ENCODE results near the gene TTLL13.
"Not testable (repeated sequence)": the region's sequence is repeated elsewhere in the genome, so short reads cannot be mapped to it uniquely, and the experiment has no call there.

Gene TTLL13

DNA sequence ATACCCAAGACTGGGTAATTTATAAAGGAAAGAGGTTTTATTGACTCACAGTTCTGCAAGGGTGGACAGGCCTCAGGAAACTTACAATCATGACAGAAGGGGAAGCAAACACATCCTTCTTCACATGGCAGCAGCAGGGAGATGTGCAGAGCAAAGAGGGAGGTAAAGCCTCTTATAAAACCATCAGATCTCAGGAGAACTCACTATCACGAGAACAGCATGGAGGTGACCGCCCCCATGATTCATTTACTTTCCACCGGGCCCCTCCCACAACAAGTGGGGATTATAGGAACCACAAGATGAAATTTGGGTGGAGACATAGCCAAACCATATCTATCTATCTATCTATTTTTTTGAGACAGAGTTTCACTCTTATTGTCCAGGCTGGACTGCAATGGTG is 10.0 kb upstream of the TTLL13 start:
- DNase-seq (ENCODE audit: low read depth): no peak

DNA sequence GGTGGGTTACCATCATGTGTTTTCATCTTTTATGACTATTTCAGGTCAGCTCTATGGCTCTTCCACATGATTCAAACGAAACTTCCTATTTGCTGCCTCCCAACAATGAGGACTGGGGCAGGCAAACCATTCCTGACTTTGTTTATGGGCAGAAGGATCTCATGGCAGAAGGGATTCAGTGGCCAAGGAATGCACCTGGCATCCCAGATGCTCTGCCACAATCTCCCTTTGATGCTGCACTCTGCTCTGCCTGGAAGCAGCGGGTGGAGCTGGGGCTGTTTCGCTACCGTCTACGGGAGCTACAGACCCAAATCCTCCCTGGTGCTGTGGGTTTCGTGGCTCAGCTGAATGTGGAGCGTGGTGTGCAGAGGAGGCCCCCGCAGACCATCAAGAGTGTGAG is 8.5 kb upstream of the TTLL13 start:
- no peak for DNase-seq (ENCODE audit: low read depth)

DNA sequence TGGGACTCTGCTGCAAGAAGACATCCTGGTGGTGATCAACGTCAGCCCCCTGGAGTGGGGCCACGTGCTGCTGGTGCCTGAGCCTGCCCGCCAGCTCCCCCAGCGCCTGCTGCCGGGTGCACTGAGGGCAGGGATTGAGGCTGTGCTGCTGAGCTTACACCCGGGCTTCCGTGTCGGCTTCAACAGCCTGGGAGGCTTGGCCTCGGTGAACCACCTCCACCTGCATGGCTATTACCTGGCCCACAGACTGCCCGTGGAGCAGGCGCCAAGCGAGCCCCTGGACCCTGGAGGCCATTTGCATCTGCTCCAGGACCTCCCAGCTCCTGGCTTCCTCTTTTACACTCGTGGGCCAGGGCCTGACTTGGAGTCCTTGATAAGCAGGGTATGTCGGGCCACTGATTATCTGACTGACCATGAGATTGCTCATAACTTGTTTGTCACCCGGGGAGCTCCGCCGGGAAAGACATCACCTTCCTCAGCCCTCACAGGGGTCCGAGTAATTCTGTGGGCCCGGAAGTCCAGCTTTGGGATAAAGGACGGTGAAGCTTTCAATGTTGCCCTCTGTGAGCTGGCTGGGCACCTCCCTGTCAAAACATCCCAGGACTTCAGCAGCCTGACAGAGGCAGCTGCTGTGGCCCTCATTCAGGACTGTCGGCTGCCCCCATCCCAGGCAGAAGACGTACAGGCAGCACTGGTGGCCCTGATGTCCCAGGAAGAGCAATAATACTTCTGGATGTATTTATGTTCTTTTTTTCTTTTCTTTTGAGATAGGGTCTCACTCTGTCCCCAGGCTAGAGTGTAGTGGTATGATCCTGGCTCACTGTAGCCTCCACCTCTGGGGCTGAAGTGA is 7.8 kb upstream of the TTLL13 start:
- no peak for DNase-seq (ENCODE audit: low read depth)

DNA sequence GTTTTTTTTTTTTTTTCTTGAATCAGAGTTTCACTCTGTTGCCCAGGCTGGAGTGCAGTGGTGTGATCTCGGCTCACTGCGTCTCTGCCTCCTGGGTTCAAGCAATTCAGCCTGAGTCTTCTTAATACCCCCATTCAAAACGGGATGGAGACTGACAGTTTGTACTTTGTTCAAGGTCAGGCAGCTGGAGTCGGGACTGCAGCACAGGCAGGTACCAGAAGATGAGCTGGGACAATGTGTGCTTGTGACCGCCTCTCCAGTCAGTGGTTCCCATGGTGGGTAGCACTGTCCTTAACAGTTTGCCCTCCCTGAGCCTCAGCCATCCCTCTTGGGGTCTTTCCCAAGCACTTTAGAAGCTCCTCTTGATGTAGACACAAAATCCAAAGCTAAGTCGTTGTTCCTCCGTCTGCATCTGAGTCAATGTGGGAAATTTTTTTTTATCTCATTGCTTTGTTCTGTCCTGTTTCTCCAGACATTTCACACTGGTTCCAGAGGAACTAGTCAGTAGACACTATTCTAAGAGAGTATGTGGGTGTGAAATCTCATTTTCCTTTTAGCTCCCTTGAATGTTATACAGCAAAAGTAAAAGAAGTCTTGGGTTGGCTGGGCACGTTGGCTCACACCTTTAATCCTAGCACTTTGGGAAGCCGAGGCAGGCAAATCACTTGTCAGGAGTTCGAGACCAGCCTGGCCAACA is 5.3 kb upstream of the TTLL13 start:
- DNase-seq (ENCODE audit: low read depth): no peak

DNA sequence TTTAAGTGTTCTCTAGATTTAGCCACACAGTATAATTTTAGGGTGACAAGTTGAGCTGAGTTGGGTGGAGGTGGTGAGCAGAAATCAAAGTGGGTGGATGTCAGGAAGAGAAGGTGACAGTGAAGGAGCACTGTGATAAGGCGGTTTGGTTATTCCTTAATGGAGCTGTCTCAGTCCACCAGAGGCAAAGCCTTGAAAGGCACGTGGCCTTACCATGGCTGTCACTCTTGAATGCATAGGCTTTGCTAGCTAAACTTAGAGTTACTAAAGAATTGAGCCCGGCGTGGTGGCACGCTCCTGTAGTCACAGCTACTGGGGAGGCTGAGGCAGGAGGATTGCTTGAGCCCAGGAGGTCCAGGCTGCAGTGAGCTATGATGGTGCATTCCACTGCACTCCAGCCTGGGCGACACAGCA is 560 bp upstream of the TTLL13 start:
- no peak for DNase-seq (ENCODE audit: low read depth)

DNA sequence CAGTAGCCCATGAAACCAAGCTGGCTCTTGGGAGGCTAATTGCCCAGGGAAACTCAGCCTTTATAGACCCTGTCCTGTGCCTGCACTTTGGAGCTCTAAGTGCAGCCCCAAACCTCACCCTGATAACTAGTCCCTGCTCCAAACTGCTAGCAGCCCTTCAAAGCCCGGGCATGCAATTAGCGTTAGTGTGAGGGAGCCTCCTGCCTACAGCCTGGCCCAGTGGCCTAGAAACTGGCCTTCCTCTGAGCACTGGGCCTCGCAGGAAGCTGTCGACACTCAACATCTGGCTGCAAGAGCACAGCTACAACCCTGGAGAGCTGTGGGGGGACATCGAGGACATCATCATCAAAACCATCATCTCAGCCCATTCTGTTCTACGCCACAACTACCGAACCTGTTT is 8.4 kb downstream of the TTLL13 start:
- no peak for DNase-seq (ENCODE audit: low read depth)

DNA sequence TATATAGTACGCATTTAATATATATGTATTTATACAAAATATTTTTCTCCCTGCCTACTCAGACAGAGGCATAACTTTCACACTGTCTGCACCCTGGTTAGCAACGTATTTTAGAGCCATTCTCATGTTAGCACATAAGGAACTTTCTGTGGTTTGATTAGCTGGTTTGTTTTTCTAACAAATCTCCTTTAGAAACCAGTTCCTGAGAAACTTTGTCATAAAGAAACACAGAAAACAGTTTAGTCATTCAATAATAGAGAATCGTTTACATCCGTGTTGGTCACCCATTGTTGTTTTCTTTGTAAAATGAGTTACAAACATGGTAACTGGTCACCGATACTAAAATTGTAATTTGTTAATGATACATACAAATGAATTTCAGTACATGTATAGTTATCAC is 10.2 kb downstream of the TTLL13 start:
- DNase-seq (ENCODE audit: low read depth): no peak

DNA sequence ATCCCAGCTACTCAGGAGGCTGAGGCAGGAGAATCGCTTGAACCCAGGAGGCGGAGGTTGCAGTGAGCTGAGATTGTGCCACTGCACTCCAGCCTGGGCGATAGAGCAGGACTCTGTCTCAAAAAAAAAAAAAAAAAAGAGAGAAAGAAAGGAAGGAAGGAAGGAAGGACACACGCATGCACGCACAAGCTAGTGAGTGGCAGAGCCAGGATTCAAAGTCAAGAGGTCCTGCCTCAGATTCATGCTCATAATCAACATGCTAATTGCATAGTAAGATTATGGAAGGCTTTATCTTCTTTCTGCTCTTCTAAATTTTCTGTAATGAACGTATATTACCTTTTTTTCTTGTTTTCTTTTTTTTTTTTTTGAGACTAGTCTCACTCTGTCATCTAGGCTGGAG is 11.4 kb downstream of the TTLL13 start:
- not testable (repeated sequence) for DNase-seq (ENCODE audit: low read depth)

DNA sequence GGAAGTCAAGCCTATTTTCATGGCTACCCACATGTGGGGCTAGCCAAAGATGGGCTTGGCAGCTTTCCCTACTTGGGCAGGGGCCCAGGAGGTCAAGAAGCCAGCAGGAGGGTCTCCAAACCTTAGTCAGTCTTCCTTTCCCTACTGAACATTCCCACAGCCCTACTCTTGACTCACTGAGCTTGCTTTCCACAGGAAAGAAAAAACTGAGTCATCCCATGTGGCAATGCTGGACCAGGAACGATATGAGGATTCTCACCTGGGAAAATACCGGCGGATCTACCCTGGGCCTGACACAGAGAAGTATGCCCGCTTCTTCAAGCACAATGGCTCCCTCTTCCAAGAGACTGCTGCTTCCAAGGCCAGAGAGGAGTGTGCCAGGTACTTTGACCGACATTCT is 12.5 kb downstream of the TTLL13 start:
- DNase-seq (ENCODE audit: low read depth): no peak

DNA sequence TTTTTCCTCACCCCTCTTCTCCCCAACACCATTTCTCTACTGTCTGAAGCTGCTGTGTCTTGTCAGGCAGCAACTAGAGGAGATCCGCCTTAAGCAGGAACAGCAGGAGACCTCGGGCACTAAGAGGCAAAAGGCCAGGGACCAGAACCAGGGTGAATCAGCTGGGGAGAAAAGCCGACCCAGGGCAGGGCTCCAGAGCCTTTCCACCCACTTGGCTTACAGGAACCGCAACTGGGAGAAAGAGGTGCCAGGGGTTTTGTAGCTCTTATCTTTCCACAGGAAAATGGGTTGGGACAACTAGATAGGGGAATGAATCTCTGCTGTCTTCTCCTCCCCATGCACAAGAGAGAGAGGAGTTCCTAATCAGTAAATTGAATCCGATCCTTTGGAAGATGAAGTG is 13.1 kb downstream of the TTLL13 start:
- DNase-seq (ENCODE audit: low read depth): no peak

DNA sequence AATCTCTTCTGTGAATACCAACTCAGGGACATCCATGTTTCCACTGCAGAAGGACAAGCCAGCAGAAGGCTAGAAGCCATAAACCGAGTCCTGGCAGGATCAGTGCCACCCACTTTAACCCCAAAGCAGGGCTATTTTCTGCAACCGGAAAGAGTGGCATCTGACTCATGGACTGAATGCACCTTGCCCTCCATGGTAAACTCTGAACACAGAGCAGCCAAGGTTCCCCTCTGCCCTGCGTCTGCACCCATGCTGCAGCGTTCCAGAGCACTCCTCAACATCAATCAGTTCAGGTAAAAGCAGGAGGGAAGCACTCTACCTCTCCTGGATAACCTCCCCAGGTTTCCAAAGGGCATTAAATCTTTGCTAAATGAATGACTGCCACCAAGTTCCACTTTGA is 15.3 kb downstream of the TTLL13 start:
- DNase-seq (ENCODE audit: low read depth): peak; percentile 15

DNA sequence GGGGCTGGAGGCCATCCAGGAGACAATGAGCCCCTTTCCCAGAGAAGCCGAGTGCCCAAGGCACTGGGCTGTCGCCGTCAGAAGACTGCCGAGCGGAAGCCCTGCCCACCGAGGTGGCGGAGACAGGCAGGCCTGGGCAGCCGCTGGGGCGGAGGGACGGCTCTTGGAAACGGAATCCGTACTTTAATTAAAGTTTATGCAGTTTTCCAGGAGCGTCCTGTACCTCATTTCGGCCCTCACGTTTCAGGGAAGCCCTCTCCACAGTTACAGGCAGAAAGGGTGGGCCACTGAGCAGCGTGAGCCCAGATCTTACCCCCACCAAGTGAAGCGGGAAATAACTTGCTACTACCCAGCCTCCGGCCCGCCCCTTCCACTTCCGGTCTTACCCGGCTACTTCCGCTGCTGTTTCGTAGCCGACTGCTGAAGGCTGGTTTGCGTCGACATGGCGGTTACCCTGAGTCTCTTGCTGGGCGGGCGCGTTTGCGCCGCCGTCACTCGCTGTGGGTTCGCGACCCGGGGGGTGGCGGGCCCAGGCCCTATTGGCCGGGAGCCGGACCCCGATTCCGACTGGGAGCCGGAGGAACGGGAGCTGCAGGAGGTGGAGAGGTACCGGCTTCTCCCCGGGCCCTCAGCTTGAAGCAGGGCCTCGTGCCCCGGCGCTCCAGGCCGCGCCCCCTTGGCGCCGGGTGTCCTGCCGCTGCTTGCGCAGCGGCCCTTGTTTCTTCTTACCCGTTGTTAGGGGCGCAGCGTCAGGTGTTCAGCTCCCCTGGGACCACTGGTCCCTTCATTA is 16.1 kb downstream of the TTLL13 start, which contains the start of gene NGRN:
Gene NGRN, plus strand, starts transcription at position 402 of the 790 bp plus-strand sequence. Its CDS starts 41 bp downstream, at position 443.
- DNase-seq (ENCODE audit: low read depth): peak; percentile 91

DNA sequence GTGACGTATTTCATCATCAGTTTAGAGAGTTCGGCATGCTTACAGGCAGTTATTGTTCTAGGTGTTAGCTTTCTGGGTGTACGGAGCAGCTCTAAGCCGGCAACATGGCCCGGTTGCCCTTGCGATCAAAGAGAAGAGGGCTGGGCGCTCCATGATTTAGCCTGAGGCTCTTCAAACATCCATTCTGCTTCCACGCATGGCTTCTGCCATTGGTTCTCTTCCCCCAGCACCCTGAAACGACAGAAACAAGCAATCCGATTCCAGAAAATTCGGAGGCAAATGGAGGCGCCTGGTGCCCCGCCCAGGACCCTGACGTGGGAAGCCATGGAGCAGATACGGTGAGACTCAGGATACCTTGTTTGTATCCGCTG is 16.7 kb downstream of the TTLL13 start:
- DNase-seq (ENCODE audit: low read depth): peak; percentile 31

DNA sequence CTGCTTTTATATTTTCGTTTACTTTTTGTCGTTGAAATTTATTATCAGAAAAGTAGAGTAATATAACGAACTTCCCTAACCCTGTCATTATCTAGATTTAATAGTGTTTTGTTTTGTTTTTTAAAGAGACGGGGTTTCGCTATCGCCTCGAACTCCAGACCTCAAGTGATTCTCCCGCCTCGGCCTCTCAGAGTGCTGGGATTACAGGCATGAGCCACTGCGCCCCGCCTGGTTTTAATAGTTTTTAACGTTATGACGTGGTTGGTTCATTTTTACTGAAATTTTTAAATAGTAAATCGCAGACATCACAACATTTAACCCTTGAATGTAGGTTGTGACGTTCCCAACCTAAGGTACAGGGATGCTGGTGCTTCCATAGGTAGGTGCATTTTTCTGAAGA is 17.1 kb downstream of the TTLL13 start:
- no peak for DNase-seq (ENCODE audit: low read depth)

DNA sequence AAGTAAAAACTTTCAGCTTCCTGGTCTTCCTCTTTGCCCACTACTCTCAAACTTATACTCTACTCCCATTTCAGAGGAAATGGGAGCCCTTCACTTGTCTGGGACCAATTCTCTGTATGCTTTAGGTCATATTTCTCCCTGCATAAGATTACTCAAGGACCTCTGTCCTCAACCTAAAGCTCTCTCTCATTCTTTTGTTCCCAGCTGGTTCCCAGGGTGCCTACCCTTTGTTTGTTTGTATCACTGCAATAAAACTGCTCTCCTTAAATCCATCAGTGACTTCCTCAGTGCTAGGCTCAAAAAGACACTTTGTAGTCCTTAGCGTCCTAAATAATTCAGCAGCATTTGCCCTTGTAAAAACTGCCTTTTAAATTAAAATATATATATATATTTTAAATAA is 19.1 kb downstream of the TTLL13 start:
- no peak for DNase-seq (ENCODE audit: low read depth)

DNA sequence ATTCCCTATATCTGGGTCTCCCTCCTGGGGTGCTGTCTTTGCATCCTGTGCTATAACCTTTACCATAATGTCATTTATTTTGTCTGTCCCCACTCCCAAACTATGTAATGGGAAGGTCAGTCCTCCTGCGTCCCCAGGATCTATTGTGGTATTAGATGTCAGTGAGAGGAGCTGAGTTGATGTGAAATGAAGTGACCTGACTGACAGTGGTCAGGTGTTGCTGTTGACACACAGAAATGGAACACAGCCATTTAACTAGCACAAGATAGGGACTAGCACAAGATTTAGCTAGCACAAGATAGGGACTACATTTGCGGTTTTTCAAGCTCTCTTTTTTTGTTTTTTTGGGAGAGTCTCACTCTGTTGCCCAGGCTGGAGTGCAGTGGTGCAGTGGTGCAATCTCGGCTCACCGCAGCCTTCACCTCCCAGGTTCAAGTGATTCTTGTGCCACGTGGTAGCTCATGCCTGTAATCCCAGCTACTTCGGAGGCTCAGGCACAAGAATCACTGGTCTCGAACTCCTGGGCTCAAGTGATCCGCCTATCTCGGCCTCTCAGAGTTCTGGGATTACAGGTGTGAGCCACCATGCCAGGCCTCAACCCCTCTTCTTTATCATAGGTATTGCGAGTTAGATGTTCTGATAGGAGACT is 21.3 kb downstream of the TTLL13 start:
- DNase-seq (ENCODE audit: low read depth): no peak

DNA sequence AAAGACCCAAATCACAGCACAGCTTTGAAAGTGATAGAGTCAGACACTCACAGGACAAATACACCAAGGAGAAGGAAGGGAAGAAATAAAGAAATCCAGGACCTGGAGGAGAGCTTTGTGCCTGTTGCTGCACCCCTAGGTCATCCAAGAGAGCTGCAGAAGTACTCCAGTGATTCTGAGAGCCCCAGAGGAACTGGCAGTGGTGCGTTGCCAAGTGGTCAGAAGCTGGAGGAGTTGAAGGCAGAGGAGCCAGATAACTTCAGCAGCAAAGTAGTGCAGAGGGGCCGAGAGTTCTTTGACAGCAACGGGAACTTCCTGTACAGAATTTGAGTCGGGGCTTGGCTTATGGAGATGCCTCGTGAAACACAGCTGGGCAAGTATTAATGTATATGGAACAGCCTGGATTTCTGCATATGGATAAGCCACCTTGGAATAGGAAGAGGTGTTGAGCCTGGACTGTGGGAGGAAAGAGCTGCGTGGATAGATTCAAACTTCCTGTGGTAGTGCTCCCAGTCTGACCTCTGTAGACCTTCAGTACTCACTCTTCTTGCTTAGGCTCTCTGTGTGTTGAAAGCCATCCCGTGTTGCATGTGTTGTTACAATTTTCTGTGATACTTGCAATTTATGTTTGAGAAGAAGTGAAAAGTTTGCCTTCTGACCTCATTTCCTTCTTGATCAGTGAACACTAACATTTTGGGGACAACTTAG is 22.3 kb downstream of the TTLL13 start:
- no peak for DNase-seq (ENCODE audit: low read depth)

DNA sequence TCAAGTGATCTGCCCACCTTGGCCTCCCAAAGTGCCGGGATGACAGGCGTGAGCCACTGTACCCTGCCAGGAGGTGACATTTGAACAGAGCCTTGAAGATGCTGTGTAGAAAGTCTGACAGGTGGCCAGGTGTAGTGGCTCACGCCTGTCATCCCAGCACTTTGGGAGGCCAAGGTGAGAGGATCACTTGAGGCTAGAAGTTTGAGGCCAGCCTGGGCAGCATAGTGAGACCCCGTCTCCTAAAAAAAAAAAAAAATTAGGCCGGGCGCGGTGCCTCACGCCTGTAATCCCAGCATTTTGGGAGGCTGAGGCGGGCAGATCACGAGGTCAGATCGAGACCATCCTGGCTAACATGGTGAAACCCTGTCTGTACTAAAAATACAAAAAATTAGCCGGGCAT is 29.1 kb downstream of the TTLL13 start:
- not testable (repeated sequence) for DNase-seq (ENCODE audit: low read depth)

DNA sequence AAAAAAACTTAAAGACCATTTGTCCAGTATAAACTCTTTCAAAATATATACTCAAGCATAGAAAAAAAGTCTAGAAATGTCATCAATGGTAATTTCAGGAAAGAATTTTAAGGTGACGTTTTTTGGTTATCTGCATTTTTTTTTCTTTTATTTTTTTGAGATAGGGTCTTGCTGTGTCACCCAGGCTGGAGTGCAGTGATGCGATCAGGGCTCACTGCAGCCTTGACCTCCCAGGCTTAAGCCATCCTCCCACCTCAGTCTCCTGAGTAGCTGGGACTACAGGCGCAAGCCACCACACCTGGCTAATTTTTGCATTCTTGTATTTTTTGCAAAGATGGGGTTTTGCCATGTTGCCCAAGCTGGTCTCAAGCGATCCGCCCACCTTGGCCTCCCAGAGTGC is 31.4 kb downstream of the TTLL13 start:
- DNase-seq (ENCODE audit: low read depth): not testable (repeated sequence)

DNA sequence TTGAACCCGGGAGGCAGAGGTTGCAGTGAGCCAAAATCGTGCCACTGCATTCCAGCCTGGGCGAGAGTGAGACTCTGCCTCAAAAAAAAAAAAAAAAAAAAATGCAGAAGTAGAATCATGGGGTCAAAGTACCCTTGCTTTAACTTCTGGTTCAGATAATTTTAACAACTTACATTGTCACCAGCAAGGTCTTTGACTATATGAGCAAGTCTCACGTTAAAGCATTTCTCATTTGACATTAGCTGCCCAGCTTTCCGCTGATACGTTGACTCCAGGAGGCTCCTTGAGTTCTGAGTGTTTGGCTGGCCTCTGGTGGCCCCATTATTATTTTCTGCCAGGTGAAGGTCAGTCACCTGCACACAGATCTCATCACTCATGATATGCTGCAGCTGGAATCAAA is 32.3 kb downstream of the TTLL13 start:
- DNase-seq (ENCODE audit: low read depth): not testable (repeated sequence)

DNA sequence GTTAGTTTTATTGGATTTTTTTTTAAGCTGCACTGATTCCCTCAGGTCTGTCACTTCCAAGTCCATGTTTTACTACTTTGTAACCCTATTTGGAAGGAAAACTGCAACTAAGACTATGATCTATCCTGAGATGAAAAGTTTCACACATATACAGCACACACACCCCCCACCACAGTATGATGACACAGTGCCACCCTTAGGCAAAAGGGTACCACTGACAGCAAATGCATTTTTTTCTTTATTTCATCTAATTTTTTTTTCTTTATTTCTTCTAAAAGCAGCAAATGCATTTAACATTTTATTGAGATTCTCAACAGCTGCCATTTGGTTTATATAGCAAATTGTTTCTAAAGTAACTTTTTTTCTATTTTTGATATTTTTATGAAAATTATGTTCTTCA is 37.3 kb downstream of the TTLL13 start:
- DNase-seq (ENCODE audit: low read depth): no peak

DNA sequence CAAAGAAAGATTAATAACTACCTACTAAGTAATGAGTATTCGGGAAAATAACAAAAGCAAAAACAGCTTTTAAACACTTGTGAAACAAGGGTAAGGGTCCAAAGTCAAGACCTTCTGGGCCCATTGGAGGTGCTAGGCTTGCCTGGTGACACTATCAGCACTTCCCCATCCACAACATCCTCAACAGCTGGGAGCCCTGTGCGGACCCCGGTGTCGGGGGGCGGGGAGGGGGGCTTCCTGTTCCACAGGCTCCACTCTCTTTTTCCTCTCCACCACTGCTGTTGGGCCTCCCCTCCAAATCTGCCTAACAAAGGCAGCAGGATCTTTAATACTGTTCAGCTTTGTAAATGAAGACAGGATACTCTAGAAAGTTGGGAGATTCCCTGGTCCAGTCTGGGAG is 37.7 kb downstream of the TTLL13 start:
- DNase-seq (ENCODE audit: low read depth): no peak

Data from activated T-cell treated with anti-CD3 and anti-CD28 coated beads for 24 hours (primary cell).